Measurements from ENCODE around the gene MAP2K5. TPM values are rescaled to one million over a fixed set of nuclear protein-coding genes. Genes with fewer than 3 reads are reported as not detected.

Gene MAP2K5
- total and polyA plus RNA-seq, 10 of the 15 experiments (the other 5 are each of a cell fraction or from before 2014, with no cell fraction given): 1.3 to 19.4 (median 9.6) TPM

- WGBS (ENCODE audit: insufficient coverage, insufficient replicate concordance, low lambda C conversion rate, missing lambda C conversion rate): 96% methylated on average over 5 of the region's 5 CpGs
- RAD21 ChIA-PET (ENCODE audit: unreplicated experiment): interaction anchor here (1.2 kb wide), 1 partner anchor 9 kb away, joined by 3 read pairs; no protein-coding TSS in a partner anchor
- in situ Hi-C loops (cut with MboI): no loop called here
These were observed 29.3 kb downstream of the MAP2K5 start for GRCh38 chr15:67571648-67572415.

More at GRCh38 chr15:67571648-67572415, 29.3 kb downstream of the MAP2K5 start:
- intact Hi-C loops (cut with micrococcal nuclease; ENCODE audit: unreplicated experiment): no loop called here
- no peak for TF ChIP-seq ASH2L (IDR thresholded peaks at IDR 0.05; ENCODE audit: borderline replicate concordance, low read depth)
- no peak for TF ChIP-seq ZNF274 (IDR thresholded peaks at IDR 0.05; ENCODE audit: insufficient read depth, insufficient read length)
- TF ChIP-seq JUNB (IDR thresholded peaks at IDR 0.05): no peak
- no peak for TF ChIP-seq POLR2A (IDR thresholded peaks at IDR 0.05; ENCODE audit: low read depth, low read length)
- TF ChIP-seq EED (IDR thresholded peaks at IDR 0.05; ENCODE audit: low read depth): no peak
- no peak for TF ChIP-seq MLLT1 (IDR thresholded peaks at IDR 0.05)
- no peak for TF ChIP-seq KLF5 (IDR thresholded peaks at IDR 0.05; ENCODE audit: partially characterized antibody)
- no peak for TF ChIP-seq PML (IDR thresholded peaks at IDR 0.05; ENCODE audit: low read length)
- no peak for TF ChIP-seq REST (IDR thresholded peaks at IDR 0.05; ENCODE audit: low read depth, low read length)
- TF ChIP-seq SPI1 (IDR thresholded peaks at IDR 0.05; ENCODE audit: borderline replicate concordance, insufficient read depth, low read depth, low read length): no peak
- TF ChIP-seq HDAC2 (IDR thresholded peaks at IDR 0.05): no peak
- CTCF ChIA-PET: interaction anchor here (0.7 to 1.4 kb wide), 3 partner anchors 15 to 109 kb away, joined by 3 read pairs; no protein-coding TSS in a partner anchor
- H3K9me3 ChIP-seq (replicated peaks; ENCODE audit: control insufficient read depth, insufficient read depth, low read length): no peaks in the 10 kb centered on the region
- H3K4me1 ChIP-seq (ENCODE audit: control insufficient read depth, insufficient read depth, low read length): peaks cover 9% of the 10 kb centered on the region
- no peak overlapping the region for H3K9ac ChIP-seq (ENCODE audit: control insufficient read depth, insufficient read depth, low read length)
- ATAC-seq (no peak), FAIRE-seq (no peak), DNase-seq (ENCODE audit: low read depth, low spot score) (no peak)
- POLR2A ChIA-PET: interaction anchor here (1.3 kb wide), 1 partner anchor 11 kb away, joined by 4 read pairs; no protein-coding TSS in a partner anchor
- no peaks in the 10 kb centered on the region for H3K79me2 ChIP-seq (ENCODE audit: control insufficient read depth, insufficient read depth, low read length)
- no peak overlapping the region for H2AFZ ChIP-seq (ENCODE audit: control insufficient read depth, low read depth, low read length)
- SMC1A ChIA-PET (ENCODE audit: uncharacterized antibody, unreplicated experiment): interaction anchor here (0.8 to 4.1 kb wide), 5 partner anchors 9 to 70 kb away, joined by 3 to 21 read pairs (median 4); no protein-coding TSS in a partner anchor
- H4K20me1 ChIP-seq (ENCODE audit: control insufficient read depth, insufficient read depth): no peaks in the 10 kb centered on the region
- H3K27me3 ChIP-seq (replicated peaks in 1 of 2; ENCODE audit: control insufficient read depth in 2 of 2, insufficient read depth in 2 of 2, low read length in 1 of 2): no peaks in the 10 kb centered on the region
- no peak overlapping the region for H3K27ac ChIP-seq (ENCODE audit: control insufficient read depth, insufficient read depth)
- no peaks in the 10 kb centered on the region; a peak in 1 of 4 replicates for H3K36me3 ChIP-seq (ENCODE audit: control insufficient read depth in 2 of 2, insufficient read depth in 2 of 2, low read length in 1 of 2)
- H3K4me2 ChIP-seq (ENCODE audit: control insufficient read depth, insufficient read depth): no peak overlapping the region
- no peak overlapping the region for H3K4me3 ChIP-seq
- no TSS peak for BruUV-seq (replicated peaks)

Measured in GM12878 (cell line).